ENCODE data around the gene PCDH11Y.
"Not testable (repeated sequence)": the region's sequence is repeated elsewhere in the genome, so short reads cannot be mapped to it uniquely, and the experiment has no call there.

GRCh38 chrY:5776485-5776884 is 776.4 kb downstream of the PCDH11Y start:
- TF ChIP-seq POLR2A, CTCF (IDR thresholded peaks at IDR 0.05): not testable (repeated sequence)

Data from right lobe of liver (tissue), 4 donors.